Nephron progenitor cell (in vitro differentiated cells): ENCODE measurements around the gene TTYH1.

Experiments used
- DNase-seq: peaks from one replicate; pipeline ENCODE4 v3.0.0; 2021
- H3K27ac Mint-ChIP-seq: 2 replicates; pipeline ENCODE4 v1.8.0; 2021; ENCODE audit warnings: mild to moderate bottlenecking, moderate library complexity, mixed read lengths
- H3K27me3 Mint-ChIP-seq: 2 replicates; pipeline ENCODE4 v1.8.0; 2021; ENCODE audit warnings: mild to moderate bottlenecking, low read depth, mixed read lengths; ENCODE audit not compliant: poor library complexity
- H3K36me3 Mint-ChIP-seq: 2 replicates; pipeline ENCODE4 v1.8.0; 2021; ENCODE audit warnings: low read depth, mixed read lengths
- H3K4me1 Mint-ChIP-seq: 2 replicates; pipeline ENCODE4 v1.8.0; 2021; ENCODE audit warnings: mixed read lengths
- H3K4me3 Mint-ChIP-seq: 2 replicates; pipeline ENCODE4 v1.8.0; 2021; ENCODE audit warnings: mild to moderate bottlenecking, moderate library complexity, mixed read lengths
- H3K9me3 Mint-ChIP-seq: 2 replicates; pipeline ENCODE4 v1.8.0; 2021; ENCODE audit warnings: mild to moderate bottlenecking, moderate library complexity, mixed read lengths
- TF ChIP-seq, protein P1 (sequence below): fragments of 200-600 bp; sonication (generic); IDR thresholded peaks from 2 replicates; pipeline ENCODE4 v1.5.0; 2021; ENCODE audit warnings: antibody characterized with exemption

The TTYH1 gene

DNA sequence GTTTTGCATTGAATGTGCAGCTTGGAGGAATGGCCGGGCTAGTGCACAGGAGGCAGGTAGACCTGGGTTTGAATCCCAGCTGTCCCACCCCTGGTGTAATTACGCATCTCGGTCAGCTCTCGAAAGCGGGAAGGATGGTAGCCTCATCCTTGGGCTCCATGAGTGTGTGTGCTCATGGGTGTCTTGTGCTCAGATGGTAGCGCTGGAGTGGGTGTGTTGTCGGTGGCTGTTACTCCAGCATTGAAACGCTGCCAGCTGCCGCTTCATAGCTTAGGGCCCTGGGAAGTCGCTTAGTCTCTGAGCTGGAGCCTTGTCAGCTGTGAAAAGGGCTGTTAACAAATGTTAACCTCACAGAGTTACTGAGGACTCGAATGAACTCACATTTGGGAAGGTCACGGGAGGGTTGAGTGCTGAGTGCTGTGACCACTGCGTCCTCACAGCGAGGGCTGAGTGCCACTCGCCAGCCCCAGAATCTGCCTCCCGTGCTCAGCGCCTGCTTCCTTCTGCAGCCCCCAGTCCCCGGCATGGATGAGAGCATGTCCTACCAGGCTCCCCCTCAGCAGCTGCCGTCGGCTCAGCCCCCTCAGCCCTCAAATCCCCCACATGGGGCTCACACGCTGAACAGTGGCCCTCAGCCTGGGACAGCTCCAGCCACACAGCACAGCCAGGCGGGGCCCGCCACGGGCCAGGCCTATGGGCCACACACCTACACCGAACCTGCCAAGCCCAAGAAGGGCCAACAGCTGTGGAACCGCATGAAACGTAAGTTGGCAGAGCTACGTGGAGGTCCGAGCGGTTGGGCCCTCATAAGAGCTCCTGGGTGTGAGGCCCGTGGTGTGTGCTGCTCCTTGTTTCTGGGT is 38.9 kb downstream of the TTYH1 start:
- peaks cover 19% of the 10 kb centered on the region for H3K4me1 Mint-ChIP-seq
- H3K27me3 Mint-ChIP-seq = peaks cover 3% of the 10 kb centered on the region
- peaks cover 56% of the 10 kb centered on the region for H3K36me3 Mint-ChIP-seq
- no peaks in the 10 kb centered on the region for H3K9me3 Mint-ChIP-seq
- no peak for DNase-seq
- TF ChIP-seq, protein P1, sequence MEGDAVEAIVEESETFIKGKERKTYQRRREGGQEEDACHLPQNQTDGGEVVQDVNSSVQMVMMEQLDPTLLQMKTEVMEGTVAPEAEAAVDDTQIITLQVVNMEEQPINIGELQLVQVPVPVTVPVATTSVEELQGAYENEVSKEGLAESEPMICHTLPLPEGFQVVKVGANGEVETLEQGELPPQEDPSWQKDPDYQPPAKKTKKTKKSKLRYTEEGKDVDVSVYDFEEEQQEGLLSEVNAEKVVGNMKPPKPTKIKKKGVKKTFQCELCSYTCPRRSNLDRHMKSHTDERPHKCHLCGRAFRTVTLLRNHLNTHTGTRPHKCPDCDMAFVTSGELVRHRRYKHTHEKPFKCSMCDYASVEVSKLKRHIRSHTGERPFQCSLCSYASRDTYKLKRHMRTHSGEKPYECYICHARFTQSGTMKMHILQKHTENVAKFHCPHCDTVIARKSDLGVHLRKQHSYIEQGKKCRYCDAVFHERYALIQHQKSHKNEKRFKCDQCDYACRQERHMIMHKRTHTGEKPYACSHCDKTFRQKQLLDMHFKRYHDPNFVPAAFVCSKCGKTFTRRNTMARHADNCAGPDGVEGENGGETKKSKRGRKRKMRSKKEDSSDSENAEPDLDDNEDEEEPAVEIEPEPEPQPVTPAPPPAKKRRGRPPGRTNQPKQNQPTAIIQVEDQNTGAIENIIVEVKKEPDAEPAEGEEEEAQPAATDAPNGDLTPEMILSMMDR = no peak
- H3K27ac Mint-ChIP-seq = no peak overlapping the region
- H3K4me3 Mint-ChIP-seq = no peak overlapping the region

DNA sequence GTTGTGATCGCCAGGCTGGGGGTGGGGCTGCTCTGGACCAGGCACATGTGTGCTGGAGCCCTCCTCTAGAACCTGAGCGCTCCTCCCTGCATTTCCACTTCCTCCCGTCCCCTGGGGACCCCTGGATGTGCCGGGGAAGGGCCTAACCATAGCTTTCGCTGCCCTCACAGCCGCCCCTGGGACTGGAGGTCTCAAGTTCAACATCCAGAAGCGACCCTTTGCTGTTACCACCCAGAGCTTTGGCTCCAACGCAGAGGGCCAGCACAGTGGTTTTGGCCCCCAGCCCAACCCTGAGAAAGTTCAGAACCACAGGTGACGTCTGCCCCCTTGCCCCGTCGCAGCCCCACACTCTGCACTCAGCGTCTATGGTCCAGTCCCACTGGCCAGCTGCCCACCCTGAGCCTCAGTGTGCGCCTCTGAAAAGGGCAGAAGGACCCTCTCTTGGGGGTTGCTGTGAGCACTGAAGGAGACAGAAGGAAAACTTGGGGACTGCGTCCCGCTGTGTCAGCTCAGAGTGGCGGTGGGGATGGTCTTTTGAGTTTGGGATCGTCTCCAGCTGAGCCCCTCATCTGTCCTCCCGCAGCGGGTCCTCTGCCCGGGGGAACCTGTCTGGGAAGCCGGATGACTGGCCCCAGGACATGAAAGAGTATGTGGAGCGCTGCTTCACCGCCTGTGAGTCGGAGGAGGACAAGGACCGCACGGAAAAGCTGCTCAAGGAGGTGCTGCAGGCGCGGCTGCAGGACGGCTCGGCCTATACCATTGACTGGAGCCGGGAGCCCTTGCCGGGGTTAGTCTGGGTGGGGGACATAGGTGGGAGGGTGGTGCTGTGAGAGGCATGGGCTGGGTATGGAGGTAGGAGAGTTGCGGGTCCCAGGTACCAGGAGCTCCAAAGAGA is 39.8 kb downstream of the TTYH1 start:
- H3K4me1 Mint-ChIP-seq = peaks cover 24% of the 10 kb centered on the region
- H3K4me3 Mint-ChIP-seq = no peak overlapping the region
- no peak overlapping the region for H3K27ac Mint-ChIP-seq
- peaks cover 63% of the 10 kb centered on the region for H3K36me3 Mint-ChIP-seq
- TF ChIP-seq, protein P1 = no peak
- H3K27me3 Mint-ChIP-seq = peaks cover 3% of the 10 kb centered on the region
- H3K9me3 Mint-ChIP-seq = no peaks in the 10 kb centered on the region
- DNase-seq = no peak

DNA sequence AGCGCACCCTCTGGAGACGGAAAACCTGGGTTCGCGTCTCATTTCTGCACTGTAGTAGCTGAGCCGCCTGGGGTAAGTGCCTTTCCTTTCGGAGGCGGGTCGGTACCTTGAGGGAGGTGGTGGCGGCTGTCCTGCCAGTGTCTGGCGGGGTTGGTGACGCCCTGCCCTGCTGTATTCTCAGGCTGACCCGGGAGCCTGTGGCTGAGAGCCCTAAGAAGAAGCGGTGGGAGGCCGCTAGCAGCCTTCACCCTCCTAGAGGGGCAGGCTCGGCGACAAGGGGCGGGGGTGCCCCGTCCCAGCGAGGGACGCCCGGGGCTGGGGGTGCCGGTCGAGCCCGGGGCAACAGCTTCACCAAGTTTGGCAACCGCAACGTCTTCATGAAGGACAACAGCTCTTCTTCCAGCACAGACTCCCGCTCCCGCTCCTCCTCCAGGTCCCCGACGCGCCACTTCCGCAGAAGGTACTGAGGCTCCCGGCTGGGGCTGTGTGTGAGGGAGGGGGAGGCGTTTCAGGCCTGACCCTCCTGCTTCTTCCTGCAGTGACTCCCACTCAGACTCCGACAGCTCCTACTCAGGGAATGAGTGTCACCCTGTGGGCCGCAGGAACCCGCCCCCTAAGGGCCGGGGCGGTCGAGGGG is 40.6 kb downstream of the TTYH1 start:
- Mint-ChIP-seq H3K27ac (no peak overlapping the region), H3K4me1 (peaks cover 15% of the 10 kb centered on the region), H3K27me3 (peaks cover 3% of the 10 kb centered on the region), H3K4me3 (no peak overlapping the region), H3K36me3 (peaks cover 62% of the 10 kb centered on the region), H3K9me3 (no peaks in the 10 kb centered on the region)
- DNase-seq = no peak
- TF ChIP-seq, protein P1 = no peak

- H3K4me3 Mint-ChIP-seq = no peak overlapping the region
- H3K27me3 Mint-ChIP-seq = peaks cover 3% of the 10 kb centered on the region
- H3K9me3 Mint-ChIP-seq = no peaks in the 10 kb centered on the region
- peaks cover 15% of the 10 kb centered on the region for H3K4me1 Mint-ChIP-seq
- H3K36me3 Mint-ChIP-seq = peaks cover 54% of the 10 kb centered on the region
- no peak for DNase-seq
- H3K27ac Mint-ChIP-seq = no peak overlapping the region
- TF ChIP-seq, protein P1 = no peak
These were observed 41.4 kb downstream of the TTYH1 start for GRCh38 chr19:54456423-54457373.
